HG03135 (cell line): Measurements from ENCODE around the gene TRAPPC2L.

ENCODE experiments used
- ATAC-seq: cut with Tn5 transposase; IDR thresholded peaks from one replicate; pipeline ENCODE4 v1.9.1; 2021; ENCODE audit warnings: mild to moderate bottlenecking, moderate library complexity; ENCODE audit not compliant: unreplicated experiment

TRAPPC2L gene

DNA sequence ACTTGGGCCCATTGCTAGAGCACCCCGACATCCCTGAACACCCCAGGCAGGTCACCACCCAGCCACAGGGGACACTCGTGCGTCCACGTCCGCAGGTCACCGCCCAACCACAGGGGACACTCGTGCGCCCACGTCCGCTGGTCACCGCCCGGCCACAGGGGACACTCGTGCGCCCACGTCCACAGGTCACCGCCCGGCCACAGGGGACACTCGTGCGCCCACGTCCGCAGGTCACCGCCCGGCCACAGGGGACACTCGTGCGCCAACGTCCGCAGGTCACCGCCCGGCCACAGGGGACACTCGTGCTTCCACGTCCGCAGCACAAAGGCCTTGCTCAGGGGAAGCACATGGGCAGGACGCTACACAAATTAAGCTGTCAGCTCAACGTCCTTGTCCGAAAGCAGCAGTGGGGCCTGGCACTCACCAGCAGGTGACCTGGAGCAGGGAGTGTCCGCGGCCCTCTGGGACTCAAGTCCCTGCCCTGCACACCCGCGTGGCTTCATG, 17.8 kb upstream of the TRAPPC2L start:
- no peak for ATAC-seq

DNA sequence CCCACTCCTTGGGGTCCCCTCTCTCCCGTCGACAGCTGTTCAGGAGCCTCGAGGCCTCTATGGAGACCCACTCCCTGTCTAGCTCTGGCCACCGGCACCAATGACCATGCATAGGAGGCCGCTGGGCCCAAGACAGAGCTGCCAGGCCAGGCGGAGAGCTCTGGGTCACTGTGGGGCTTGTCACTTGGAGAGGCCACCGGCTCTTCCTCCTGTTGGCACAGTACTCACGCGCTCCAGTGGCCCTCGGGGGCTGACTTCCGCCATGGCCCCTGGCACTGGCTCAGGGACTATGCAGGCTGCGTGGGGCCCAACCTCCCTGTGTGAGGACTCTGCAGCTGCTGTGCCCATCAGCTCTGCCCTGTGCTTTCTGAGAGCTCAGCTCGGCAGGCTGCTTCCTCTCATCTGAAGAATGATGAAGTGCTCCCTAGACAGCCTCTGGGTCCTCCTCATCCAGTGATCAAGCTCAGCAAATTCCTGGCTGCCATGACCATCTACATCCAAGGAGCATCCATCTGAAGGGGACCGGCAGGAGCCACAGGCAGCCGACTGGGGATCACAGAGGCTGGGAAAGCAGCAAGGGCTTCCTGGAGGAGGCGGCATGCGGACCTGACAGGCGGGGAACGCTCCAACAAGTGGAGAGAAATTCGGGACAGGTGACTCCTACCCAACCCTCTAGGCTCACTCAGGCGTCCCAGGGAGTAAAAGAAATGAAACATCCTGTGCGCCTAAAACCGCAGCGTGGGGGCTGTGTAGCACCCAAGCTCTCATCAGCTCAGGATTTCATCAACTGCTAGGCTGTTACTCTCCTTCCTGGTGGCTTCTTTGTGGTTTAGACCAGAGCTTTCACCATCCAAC, 17.0 kb upstream of the TRAPPC2L start:
- no peak for ATAC-seq

DNA sequence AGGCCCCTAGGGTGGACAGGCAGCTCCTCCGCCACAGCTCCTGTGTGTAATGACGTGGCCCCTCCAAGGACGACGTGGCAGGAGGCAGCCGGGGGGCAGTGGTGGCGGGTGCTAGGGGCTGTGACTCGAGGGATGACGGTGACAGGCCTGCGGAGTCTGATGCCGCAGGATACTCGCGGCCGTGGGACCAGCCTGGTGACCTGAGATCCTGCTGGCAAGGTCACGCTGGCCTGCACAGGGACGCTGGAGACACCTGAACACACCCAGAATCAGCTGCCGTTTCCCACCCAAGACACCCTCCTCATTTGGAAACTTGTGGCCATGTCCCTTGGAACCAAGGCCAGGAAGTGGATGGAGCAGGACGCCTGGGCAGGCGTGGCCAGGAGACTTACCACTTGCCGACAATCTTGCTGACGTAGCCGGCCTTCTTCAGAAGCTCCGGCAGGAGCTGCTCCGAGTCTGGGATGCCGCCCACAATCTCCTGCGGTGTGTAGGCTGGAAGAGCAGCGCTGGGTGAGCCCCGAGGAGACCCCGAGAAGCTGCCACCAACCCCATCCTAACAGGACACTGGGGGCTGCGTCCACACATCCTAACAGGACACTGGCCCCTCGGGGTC, 16.2 kb upstream of the TRAPPC2L start:
- no peak for ATAC-seq

DNA sequence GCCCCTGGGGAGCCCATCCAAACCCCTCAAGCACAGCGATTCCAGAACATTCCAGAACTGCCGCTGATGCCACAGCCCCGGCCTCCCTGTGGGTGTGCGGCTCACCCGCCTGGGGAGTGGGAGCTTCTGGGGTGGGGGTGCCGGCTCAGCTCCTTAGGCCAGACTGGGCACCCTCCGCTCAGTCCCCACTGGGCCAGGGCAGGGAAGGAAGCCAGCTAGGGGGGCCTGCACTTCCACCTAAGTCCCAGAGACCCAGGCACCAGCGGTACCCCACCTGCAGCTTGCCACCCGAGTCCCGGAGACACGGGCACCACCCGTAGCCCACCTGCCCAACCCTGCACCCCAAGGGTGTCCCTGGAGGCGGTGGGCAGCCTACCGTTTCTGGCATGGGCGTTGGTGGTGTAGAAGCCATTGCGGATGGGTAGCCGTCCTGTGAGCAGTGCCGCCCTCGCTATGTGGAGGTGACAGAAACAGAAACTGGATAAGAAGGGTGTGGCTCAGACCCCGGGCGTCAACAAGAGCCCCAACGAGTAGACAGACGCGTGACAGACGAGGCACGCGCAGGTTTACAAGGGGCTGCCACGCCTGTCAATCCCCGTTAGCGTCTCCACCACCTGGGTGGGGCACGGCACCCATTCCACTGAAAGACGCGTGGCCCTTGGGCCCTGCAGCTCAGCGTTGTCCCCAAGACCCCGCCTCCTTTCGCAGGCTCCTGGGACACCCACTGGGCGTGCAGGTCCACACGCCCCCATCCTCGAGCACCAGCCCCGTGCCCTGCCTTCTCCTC, 15.2 kb upstream of the TRAPPC2L start:
- ATAC-seq: no peak

DNA sequence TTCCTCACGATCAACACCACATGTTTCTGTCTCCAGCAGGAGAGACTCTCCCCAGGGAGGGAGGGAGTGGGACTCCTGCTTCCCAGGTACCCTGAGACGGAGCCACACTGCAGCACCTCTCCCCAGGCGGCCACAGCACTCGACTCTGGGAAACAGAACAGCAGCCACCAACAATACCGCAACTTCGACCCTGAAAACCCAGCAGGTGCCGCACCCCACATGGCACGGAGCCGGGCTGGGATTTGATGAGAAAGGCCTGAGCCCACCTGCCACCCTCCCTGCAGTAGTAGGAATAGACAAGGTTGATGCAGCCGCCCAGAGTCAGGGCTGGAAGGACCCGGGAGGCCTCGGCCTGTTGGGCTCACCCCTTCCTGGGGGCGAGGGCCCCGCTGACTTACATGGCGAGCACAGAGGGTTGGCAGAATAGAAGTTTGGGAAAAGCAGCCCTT, 14.6 kb upstream of the TRAPPC2L start:
- ATAC-seq: no peak

DNA sequence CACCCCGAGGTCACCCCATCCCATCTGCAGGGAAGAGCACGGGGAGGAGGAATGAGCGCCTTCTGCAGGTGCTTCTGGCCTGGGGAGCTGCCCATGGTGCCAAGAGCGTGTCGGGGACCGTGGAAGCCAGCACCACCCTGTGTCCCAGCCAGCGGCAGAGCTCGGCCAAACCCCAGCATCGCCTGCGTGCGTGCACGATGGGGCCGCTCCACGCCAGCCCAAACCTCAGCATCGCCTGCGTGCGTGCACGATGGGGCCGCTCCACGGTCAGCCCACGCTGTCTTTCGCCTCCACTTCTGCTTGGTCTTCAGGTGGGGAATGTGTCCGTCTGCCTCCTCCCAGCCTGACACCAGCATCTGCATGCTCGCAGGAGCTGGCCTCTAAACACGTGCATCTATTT, 14.1 kb upstream of the TRAPPC2L start:
- ATAC-seq: no peak

DNA sequence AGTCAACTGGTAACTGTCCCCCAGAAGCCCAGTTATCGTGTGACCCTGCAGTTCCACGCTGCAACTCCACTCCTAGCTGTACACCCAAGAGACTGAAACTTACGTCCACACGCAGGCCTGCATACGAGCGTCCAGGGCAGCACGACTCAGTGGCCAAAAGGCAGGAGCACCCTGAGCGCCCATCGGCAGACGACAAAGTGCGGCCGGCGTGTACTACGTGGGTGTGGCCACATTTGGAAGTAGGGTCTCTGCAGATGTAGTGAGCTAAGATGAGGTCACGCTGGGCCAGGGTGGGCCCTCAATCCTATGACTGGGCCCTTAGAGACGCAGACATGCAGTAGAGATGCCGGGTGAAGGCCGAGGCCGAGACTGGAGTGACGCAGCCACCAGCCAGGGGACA, 13.7 kb upstream of the TRAPPC2L start:
- ATAC-seq: no peak

DNA sequence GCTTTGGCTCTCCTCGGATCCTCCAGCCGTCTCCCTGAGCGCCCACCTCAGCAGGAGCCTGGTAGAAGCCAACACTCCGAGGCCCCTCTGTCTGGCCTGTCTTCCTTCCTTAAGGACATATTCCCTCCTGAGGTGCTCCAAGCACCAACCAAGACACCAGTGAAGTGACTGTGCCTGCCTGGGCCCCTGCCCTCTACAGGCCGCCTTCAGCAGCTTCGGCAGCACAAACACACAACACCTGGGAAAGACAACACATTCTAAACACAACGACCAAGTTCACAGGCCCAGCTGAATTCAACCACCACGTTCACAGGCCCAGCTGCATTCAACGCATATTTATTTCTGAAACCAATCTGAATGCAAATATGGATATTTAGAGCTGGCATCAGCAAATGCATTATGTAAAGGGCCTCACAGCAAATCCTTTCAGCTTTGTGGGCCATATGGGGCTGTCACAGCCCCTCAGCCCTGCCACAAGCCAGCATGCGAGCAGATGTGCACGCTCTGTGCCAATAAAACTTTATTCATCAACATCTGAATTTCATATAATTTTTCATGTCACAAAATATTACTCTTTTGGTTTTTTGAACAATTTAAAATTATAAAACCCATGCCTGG, 12.4 kb upstream of the TRAPPC2L start:
- no peak for ATAC-seq

DNA sequence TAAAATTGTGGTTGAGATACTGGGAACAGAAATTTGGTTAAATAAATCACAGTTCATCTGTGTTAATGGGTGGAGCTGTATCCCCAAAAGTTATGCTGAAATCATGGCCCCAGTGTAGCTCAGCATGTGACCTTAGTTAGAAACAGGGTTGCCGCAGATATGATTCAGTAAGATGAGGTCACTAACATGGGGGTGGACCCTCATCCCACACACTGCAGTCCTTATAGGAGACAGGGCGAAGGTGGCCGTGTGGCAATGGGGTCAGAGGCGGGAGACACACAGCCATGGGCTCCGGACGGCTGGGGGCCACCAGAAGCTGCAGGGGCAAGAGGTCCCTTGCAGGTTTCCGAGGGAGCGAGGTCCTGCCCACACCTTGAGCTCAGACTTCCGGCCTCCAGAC, 10.8 kb upstream of the TRAPPC2L start:
- ATAC-seq: no peak

DNA sequence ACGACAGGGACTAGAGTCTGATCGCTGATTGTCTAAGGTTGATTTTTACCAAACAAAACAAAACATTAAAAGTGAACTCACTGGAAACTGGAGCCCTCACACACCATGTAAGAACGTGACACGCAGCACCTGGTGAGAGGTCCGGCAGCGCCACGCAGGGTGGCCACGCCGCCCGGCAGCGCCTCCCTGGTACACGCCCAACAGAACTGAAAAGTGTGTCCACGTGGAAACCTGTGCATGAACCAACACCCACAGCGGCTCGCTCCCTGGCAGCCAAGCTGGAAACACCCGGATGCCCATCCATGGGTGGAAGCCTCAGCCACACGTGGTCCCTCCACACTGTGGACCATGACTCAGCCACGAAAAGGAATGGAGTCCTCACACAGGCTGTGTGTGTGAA, 9.3 kb upstream of the TRAPPC2L start:
- ATAC-seq: no peak

DNA sequence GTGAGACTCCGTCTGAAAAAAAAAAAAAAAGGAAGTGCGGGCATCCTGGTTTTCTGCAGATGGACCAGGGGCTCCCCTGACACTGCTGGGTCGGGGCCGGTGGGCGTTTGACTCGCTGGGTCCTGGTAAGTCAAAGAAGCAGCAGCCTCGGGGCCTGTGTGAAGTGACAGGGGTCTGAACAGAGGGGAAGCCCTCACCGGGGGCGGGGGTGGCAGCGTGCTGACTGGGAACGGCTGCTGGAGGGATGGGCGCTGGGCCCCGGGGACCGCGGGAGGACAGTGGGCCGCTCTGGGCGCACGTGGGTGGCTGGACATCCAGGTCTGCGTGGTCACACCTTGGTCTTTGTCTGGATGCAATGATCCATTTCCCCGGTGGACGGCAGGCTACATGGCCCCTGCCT, 8.4 kb upstream of the TRAPPC2L start:
- ATAC-seq: no peak

DNA sequence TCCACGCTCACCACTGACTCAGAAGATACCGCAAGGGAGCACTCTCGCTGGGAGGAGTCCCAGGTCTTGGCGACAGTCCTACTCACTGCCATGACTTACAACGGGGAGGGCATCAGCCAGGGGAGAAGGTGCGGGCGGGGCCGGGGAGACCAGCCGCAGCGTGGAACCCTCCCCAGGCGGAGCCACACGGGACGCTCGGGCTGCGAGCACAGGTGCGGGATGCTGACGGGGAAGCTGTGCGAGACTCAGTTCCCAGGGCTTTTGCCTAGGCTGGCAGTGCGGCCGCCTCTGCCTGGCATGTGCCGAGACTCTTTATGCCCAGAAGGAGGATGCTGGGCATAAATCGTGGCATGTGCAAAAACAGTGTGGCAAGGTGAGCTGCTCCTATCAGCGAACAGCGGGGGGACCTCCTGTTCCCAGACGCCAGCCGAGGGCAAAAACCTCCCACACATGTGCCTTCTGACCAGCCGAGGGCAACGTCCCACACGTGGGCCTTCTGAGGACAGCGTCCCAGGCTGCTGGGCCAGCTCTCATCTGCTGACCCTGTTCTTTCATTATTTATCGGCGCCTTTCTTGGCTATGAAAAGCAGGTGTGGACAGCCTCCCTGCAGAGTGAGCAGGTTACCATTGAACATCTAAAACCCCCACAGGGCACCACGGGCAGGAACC, 6.3 kb upstream of the TRAPPC2L start:
- no peak for ATAC-seq

DNA sequence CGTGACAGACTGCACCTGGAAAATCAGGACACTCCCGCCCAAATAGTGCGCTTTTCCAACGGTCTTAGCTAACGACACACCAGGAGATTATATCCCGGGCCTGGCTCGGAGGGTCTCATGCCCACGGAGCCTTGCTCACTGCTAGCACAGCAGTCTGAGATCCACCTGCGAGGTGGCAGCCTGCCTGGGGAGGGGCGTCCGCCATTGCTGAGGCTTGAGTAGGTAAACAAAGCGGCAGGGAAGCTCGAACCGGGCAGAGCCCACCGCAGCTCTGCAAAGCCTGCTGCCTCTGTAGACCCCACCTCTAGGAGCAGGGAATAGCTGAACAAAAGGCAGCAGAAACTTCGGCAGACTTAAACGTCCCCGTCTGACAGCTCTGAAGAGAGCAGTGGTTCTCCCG, 5.3 kb upstream of the TRAPPC2L start:
- no peak for ATAC-seq

DNA sequence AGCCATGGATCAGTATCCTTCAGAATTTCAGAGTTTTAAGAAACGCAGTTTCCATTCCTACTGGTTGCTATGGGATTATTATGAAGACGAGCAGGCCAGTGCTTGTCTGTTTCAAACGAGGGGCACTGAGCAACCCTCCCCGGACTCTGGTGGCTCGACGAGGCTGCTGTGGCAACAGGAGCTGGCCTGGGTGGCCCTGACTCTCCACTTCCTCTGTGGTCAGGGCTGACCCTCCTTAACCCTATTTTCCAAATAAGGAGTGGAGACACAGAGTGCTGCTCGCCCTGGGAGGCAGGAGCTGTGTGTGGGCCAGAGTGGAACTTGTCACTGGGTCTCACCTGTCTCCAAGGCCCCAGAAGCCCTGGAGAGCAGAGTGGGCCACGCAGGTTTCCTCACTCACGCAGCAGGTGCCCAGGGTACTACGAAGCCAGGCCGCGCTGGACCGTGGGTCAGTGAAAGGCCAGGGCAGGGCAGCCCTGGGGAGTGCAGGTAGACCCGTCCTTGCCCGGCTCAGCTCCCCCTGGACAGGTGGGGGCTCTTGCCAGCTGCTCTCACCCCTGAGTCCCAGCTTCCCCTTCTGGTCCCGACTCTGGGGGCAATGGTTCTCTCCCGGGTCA, 3.5 kb upstream of the TRAPPC2L start:
- no peak for ATAC-seq

DNA sequence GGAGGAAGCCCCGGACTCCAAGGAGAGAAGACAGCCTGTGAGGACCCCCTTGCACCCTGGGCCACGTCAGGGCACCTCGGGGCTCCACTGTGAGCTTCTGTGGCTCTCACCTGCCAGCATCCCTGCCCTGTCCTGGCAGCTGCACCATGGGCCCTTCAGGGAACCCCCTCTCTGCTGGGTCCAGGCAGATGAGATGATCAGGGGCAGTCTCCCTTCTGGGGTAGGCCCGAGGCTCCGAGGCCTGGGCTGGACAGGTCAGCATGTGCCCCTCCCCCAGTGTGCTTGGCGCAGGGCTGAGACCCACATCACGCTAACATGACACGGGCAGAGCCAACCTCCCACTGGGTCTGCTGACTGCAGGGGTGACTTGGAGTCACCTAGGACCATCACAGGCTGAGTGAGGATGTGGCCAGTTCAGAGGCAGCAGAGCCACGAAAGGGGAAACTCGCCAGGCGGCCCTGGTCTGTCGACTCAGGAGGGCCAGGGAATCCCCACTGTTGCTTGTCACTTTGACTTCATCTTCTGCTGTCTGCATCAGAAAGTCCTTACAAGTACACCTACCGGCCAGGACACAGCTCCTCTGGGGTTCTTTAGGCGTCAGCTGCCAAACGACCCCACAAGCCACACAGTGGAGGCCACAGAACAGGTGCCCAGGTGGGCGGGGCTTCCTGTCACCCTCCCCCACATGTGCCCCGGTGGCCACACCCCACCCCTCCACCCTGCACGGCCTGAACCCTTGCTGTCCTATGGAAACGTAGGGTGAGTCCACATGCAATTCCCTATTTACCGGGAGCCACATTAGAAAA, 2.4 kb upstream of the TRAPPC2L start:
- ATAC-seq: no peak

DNA sequence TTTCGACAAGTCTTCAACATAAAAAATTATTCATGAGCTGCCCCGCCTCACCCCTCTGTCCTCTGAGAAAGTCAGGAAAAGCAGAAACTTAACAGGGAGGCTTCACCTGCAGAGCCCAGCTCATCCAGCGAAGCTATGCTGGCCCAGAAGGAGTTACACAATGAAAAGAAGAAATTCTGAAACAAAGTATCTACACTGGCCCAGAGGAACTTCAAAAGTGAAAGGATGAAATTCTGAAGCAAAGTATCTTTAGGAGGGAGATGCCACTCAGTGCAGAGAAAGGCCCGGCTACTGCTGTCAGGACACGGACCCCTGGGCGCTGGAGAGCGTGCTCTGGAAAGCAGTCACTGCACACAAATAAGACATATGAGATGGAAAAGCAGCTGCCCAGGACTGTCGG, 1.8 kb upstream of the TRAPPC2L start:
- no peak for ATAC-seq

DNA sequence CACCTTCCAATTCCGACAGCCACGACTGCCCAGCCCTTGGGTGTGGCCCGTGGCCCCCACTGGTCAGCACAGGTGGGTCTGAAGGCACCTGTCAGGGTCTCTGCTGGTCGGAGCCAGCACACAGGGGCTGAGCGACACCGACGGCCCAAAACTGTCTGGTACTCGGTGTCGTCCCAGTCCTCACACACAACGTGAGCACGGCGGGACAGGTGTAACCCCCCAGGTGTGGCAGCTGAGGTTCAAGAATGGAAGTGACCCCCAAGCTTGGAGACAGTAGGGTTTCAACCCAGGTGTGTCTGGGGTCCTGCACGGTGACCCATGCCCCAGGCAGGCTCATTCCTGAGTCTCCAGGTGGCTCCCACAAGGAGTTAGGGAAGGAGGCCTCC, 1.2 kb upstream of the TRAPPC2L start:
- ATAC-seq: no peak

DNA sequence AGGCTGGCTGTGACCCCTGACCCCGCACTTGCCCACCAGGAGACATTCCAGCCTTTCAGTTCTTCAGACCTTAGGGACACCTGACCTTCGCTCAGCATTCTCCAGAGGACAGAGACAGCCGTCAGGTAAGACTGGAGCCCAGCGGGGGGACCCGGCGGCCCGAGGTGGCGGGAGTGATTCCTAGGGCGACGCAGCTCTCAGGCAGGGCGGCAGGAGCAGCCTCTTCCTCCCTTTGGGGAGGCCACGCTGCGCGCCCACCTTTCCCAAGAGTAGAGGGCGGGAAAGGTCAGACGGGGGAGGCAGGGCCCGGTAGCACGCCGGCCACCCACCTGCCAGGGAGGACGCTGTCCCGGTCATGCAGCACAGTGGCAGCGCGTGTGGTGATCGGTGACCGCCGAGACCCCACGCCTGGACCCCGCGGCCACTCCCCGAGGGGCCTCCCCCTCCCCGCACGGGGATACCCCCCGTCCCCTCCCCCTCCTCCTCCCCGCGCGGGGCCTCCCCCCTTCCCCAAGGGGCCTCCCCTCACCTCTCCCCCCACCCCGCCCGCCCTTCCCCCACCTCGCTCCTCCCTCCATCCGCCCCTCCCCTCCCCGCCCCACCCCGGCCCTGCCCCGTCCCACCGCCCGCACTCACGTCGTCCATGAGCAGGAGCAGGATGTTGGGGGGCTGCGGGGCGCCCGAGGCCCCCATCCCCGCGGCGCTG, 652 bp upstream of the TRAPPC2L start:
- ATAC-seq: no peak
